Measurements from ENCODE around the gene SUSD3. TPM values are rescaled to one million over a fixed set of nuclear protein-coding genes. Genes with fewer than 3 reads are reported as not detected.

Gene SUSD3
- total and polyA plus RNA-seq, 2 donors (not counting 1 experiment from before 2014, with no cell fraction given), result 0.17 to 4.6 TPM

DNA sequence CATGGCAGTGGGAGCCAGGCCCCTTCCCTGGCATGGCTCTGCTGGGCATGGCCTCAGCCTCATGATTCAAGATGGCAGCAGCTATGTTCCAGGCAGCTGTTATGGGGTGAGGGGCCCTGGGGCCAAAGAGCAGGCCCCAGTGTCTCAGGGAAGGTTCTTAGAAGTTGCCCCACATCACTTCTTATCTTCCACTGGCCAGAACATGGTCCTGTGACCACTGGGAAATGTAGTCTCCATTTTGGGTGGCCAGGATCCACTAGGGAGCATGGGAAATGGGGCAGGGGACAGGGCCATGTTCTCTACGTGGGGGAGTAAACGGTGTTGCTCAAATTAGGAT lies 18.3 kb downstream of the SUSD3 start:
- Histone ChIP-seq H4K20me1 (ENCODE audit: control insufficient read depth, extremely low read depth, insufficient read depth, low read length) (no peaks in the 10 kb centered on the region), H3K27ac (ENCODE audit: insufficient read depth, low read length) (no peak overlapping the region), H3K4me2 (ENCODE audit: extremely low read depth, insufficient read depth, low read length) (no peak overlapping the region), H3K36me3 (ENCODE audit: control insufficient read depth, insufficient read depth, low read length) (no peaks in the 10 kb centered on the region), H3K9ac (ENCODE audit: insufficient read depth, low read length) (no peak overlapping the region), H3K4me3 (replicated peaks in 1 of 4; ENCODE audit: control extremely low read depth in 1 of 4, insufficient read depth in 1 of 4, low read depth in 3 of 4, low read length in 4 of 4) (no peak overlapping the region), H3K79me2 (ENCODE audit: control insufficient read depth, insufficient read depth, low read length) (no peaks in the 10 kb centered on the region), H3K9me3 (ENCODE audit: control insufficient read depth, insufficient read depth, low read depth, low read length) (no peaks in the 10 kb centered on the region), H2AFZ (ENCODE audit: low read length) (no peak overlapping the region), H3K4me1 (ENCODE audit: control insufficient read depth, extremely low read depth, insufficient read depth, low read length) (peaks cover 6% of the 10 kb centered on the region), H3K27me3 (ENCODE audit: control insufficient read depth, insufficient read depth, low read length) (no peaks in the 10 kb centered on the region)
- DNase-seq (ENCODE audit: low read depth in 2 of 2), result no peak
- TF ChIP-seq, protein P1, sequence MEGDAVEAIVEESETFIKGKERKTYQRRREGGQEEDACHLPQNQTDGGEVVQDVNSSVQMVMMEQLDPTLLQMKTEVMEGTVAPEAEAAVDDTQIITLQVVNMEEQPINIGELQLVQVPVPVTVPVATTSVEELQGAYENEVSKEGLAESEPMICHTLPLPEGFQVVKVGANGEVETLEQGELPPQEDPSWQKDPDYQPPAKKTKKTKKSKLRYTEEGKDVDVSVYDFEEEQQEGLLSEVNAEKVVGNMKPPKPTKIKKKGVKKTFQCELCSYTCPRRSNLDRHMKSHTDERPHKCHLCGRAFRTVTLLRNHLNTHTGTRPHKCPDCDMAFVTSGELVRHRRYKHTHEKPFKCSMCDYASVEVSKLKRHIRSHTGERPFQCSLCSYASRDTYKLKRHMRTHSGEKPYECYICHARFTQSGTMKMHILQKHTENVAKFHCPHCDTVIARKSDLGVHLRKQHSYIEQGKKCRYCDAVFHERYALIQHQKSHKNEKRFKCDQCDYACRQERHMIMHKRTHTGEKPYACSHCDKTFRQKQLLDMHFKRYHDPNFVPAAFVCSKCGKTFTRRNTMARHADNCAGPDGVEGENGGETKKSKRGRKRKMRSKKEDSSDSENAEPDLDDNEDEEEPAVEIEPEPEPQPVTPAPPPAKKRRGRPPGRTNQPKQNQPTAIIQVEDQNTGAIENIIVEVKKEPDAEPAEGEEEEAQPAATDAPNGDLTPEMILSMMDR (conservative IDR thresholded peaks at IDR 0.05 in 1 of 2, IDR thresholded peaks at IDR 0.05 in 1 of 2; ENCODE audit: low read depth in 1 of 2, low read length in 2 of 2), result no peak
- no peak for TF ChIP-seq EZH2 (IDR thresholded peaks at IDR 0.05; ENCODE audit: low read length, missing control alignments)

DNA sequence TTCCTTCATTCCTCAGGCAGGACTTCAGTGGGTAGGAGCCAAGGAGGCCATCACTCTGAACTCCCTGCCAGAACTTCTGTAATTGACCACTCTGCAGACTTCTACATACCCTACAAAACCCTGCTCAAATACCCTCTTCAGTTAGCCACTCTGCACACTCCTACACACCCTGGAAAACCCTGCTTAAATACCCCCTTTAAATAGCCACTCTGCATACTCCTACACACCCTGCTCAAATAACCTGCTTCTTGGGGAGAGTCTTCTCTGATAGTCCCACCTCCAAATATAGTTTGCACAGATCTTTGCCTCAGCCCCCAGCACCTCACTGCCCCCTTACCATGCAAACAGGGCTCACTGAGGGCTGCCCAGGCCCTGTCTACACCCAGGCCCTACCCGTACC lies 18.9 kb downstream of the SUSD3 start:
- Histone ChIP-seq H3K4me3 (replicated peaks in 1 of 4; ENCODE audit: control extremely low read depth in 1 of 4, insufficient read depth in 1 of 4, low read depth in 3 of 4, low read length in 4 of 4) (no peak overlapping the region), H3K27ac (ENCODE audit: insufficient read depth, low read length) (no peak overlapping the region), H2AFZ (ENCODE audit: low read length) (no peak overlapping the region), H3K79me2 (ENCODE audit: control insufficient read depth, insufficient read depth, low read length) (no peaks in the 10 kb centered on the region), H4K20me1 (ENCODE audit: control insufficient read depth, extremely low read depth, insufficient read depth, low read length) (no peaks in the 10 kb centered on the region), H3K9me3 (ENCODE audit: control insufficient read depth, insufficient read depth, low read depth, low read length) (no peaks in the 10 kb centered on the region), H3K9ac (ENCODE audit: insufficient read depth, low read length) (no peak overlapping the region), H3K4me1 (ENCODE audit: control insufficient read depth, extremely low read depth, insufficient read depth, low read length) (peaks cover 5% of the 10 kb centered on the region), H3K27me3 (ENCODE audit: control insufficient read depth, insufficient read depth, low read length) (no peaks in the 10 kb centered on the region), H3K4me2 (ENCODE audit: extremely low read depth, insufficient read depth, low read length) (no peak overlapping the region), H3K36me3 (ENCODE audit: control insufficient read depth, insufficient read depth, low read length) (no peaks in the 10 kb centered on the region)
- no peak for TF ChIP-seq EZH2 (IDR thresholded peaks at IDR 0.05; ENCODE audit: low read length, missing control alignments)
- TF ChIP-seq, protein P1 (conservative IDR thresholded peaks at IDR 0.05 in 1 of 2, IDR thresholded peaks at IDR 0.05 in 1 of 2; ENCODE audit: low read depth in 1 of 2, low read length in 2 of 2), result no peak
- DNase-seq (ENCODE audit: low read depth in 2 of 2), result no peak

DNA sequence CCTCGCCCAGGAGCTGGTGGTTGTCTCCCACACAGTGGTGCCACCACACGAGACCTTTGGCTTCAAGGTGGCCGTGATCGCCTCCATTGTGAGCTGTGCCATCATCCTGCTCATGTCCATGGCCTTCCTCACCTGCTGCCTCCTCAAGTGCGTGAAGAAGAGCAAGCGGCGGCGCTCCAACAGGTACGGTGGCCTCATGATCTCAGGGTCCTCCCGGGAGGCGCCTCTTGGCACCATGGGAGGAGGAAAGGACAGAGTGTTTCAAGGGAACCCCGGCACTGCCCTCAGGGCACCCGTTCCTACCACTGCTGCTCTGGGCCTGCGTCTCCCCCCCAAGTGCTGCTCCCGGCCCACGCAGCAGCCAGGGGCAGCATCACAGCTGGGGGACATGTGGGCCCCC lies 19.3 kb downstream of the SUSD3 start:
- Histone ChIP-seq H2AFZ (ENCODE audit: low read length) (no peak overlapping the region), H3K9ac (ENCODE audit: insufficient read depth, low read length) (no peak overlapping the region), H3K27ac (ENCODE audit: insufficient read depth, low read length) (no peak overlapping the region), H3K4me2 (ENCODE audit: extremely low read depth, insufficient read depth, low read length) (no peak overlapping the region), H3K4me3 (replicated peaks in 1 of 4; ENCODE audit: control extremely low read depth in 1 of 4, insufficient read depth in 1 of 4, low read depth in 3 of 4, low read length in 4 of 4) (no peak overlapping the region), H3K27me3 (ENCODE audit: control insufficient read depth, insufficient read depth, low read length) (no peaks in the 10 kb centered on the region), H3K4me1 (ENCODE audit: control insufficient read depth, extremely low read depth, insufficient read depth, low read length) (peaks cover 3% of the 10 kb centered on the region), H4K20me1 (ENCODE audit: control insufficient read depth, extremely low read depth, insufficient read depth, low read length) (no peaks in the 10 kb centered on the region), H3K79me2 (ENCODE audit: control insufficient read depth, insufficient read depth, low read length) (no peaks in the 10 kb centered on the region), H3K36me3 (ENCODE audit: control insufficient read depth, insufficient read depth, low read length) (no peaks in the 10 kb centered on the region), H3K9me3 (ENCODE audit: control insufficient read depth, insufficient read depth, low read depth, low read length) (no peaks in the 10 kb centered on the region)
- no peak for DNase-seq (ENCODE audit: low read depth in 2 of 2)
- no peak for TF ChIP-seq EZH2 (IDR thresholded peaks at IDR 0.05; ENCODE audit: low read length, missing control alignments)
- TF ChIP-seq, protein P1 (conservative IDR thresholded peaks at IDR 0.05 in 1 of 2, IDR thresholded peaks at IDR 0.05 in 1 of 2; ENCODE audit: low read depth in 1 of 2, low read length in 2 of 2), result no peak
